ENCODE data around the gene ATP2A2. TPM values are rescaled to one million over a fixed set of nuclear protein-coding genes. Genes with fewer than 3 reads are reported as not detected.

The ATP2A2 gene
- total and polyA plus RNA-seq, 2 donors from 2014 or later, result 37.2 to 221 TPM

- Histone ChIP-seq H3K9ac (ENCODE audit: low read length in 3 of 3) (no peak overlapping the region), H3K27me3 (ENCODE audit: control insufficient read depth, insufficient read depth, low read length) (no peaks in the 10 kb centered on the region), H3K4me3 (ENCODE audit: low read length in 3 of 3) (no peak overlapping the region), H3K9me3 (ENCODE audit: control insufficient read depth in 2 of 3, insufficient read depth in 1 of 3, low read length in 3 of 3) (no peaks in the 10 kb centered on the region), H3K27ac (ENCODE audit: low read depth in 2 of 2, low read length in 2 of 2) (no peak overlapping the region), H3K4me1 (ENCODE audit: control insufficient read depth in 2 of 3, insufficient read depth in 2 of 3, low read depth in 1 of 3, low read length in 3 of 3) (no peaks in the 10 kb centered on the region), H3K36me3 (ENCODE audit: control insufficient read depth in 2 of 3, insufficient read depth in 3 of 3, low read length in 3 of 3) (peaks cover 13 to 94% (median 78%) of the 10 kb centered on the region in 3 donors)
- FAIRE-seq (no peak), DNase-seq (no peak)
- TF ChIP-seq, protein P1, sequence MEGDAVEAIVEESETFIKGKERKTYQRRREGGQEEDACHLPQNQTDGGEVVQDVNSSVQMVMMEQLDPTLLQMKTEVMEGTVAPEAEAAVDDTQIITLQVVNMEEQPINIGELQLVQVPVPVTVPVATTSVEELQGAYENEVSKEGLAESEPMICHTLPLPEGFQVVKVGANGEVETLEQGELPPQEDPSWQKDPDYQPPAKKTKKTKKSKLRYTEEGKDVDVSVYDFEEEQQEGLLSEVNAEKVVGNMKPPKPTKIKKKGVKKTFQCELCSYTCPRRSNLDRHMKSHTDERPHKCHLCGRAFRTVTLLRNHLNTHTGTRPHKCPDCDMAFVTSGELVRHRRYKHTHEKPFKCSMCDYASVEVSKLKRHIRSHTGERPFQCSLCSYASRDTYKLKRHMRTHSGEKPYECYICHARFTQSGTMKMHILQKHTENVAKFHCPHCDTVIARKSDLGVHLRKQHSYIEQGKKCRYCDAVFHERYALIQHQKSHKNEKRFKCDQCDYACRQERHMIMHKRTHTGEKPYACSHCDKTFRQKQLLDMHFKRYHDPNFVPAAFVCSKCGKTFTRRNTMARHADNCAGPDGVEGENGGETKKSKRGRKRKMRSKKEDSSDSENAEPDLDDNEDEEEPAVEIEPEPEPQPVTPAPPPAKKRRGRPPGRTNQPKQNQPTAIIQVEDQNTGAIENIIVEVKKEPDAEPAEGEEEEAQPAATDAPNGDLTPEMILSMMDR (IDR thresholded peaks at IDR 0.05; ENCODE audit: borderline replicate concordance, extremely low read depth, insufficient read depth), result no peak
- intact Hi-C loops (cut with DNase I), result no loop called here
Measured at GRCh38 chr12:110343736-110344555, 62.9 kb downstream of the ATP2A2 start.

GRCh38 chr12:110344657-110345056, 63.6 kb downstream of the ATP2A2 start:
- Histone ChIP-seq H3K36me3 (ENCODE audit: control insufficient read depth in 2 of 3, insufficient read depth in 3 of 3, low read length in 3 of 3) (peaks cover 13 to 93% (median 77%) of the 10 kb centered on the region in 3 donors), H3K27me3 (ENCODE audit: control insufficient read depth, insufficient read depth, low read length) (no peaks in the 10 kb centered on the region), H3K27ac (ENCODE audit: low read depth in 2 of 2, low read length in 2 of 2) (no peak overlapping the region), H3K9me3 (ENCODE audit: control insufficient read depth in 2 of 3, insufficient read depth in 1 of 3, low read length in 3 of 3) (no peaks in the 10 kb centered on the region), H3K4me3 (ENCODE audit: low read length in 3 of 3) (no peak overlapping the region), H3K4me1 (ENCODE audit: control insufficient read depth in 2 of 3, insufficient read depth in 2 of 3, low read depth in 1 of 3, low read length in 3 of 3) (no peaks in the 10 kb centered on the region), H3K9ac (ENCODE audit: low read length in 3 of 3) (no peak overlapping the region)
- FAIRE-seq (no peak), DNase-seq (no peak)
- intact Hi-C loops (cut with DNase I), result no loop called here
- TF ChIP-seq, protein P1 (IDR thresholded peaks at IDR 0.05; ENCODE audit: borderline replicate concordance, extremely low read depth, insufficient read depth), result no peak

- intact Hi-C loops (cut with DNase I), result no loop called here
- TF ChIP-seq, protein P1 (IDR thresholded peaks at IDR 0.05; ENCODE audit: borderline replicate concordance, extremely low read depth, insufficient read depth), result no peak
- Histone ChIP-seq H3K4me1 (ENCODE audit: control insufficient read depth in 2 of 3, insufficient read depth in 2 of 3, low read depth in 1 of 3, low read length in 3 of 3) (no peaks in the 10 kb centered on the region), H3K4me3 (ENCODE audit: low read length in 3 of 3) (no peak overlapping the region), H3K9ac (ENCODE audit: low read length in 3 of 3) (no peak overlapping the region), H3K27me3 (ENCODE audit: control insufficient read depth, insufficient read depth, low read length) (no peaks in the 10 kb centered on the region), H3K36me3 (ENCODE audit: control insufficient read depth in 2 of 3, insufficient read depth in 3 of 3, low read length in 3 of 3) (peaks cover 13 to 91% (median 79%) of the 10 kb centered on the region in 3 donors), H3K27ac (ENCODE audit: low read depth in 2 of 2, low read length in 2 of 2) (no peak overlapping the region), H3K9me3 (ENCODE audit: control insufficient read depth in 2 of 3, insufficient read depth in 1 of 3, low read length in 3 of 3) (no peaks in the 10 kb centered on the region)
- no peak for FAIRE-seq
- peak in 2 of 5 donors; percentile 21 to 83 for DNase-seq
Measured at GRCh38 chr12:110345176-110345661, 64.2 kb downstream of the ATP2A2 start.
